ENCODE measurements around the gene CTDSPL2.
"Not testable (repeated sequence)": the region's sequence is repeated elsewhere in the genome, so short reads cannot be mapped to it uniquely, and the experiment has no call there.

CTDSPL2 gene

GRCh38 chr15:44541282-44541958 lies 114.0 kb downstream of the CTDSPL2 start:
- Histone ChIP-seq H3K4me2 (peak overlapping the region in 7 of 11 experiments; percentile 6 to 42 (median 28); a peak in 10 of 22 replicates), H3K4me3 (no peak overlapping the region), H3K27me3 (no peaks in the 10 kb centered on the region), H3K27ac (no peak overlapping the region; a peak in 1 of 22 replicates), H3K36me3 (peaks cover 22 to 83% (median 65%) of the 10 kb centered on the region in 11 experiments), H3K4me1 (peaks cover 19 to 70% (median 45%) of the 10 kb centered on the region in 10 experiments), H3K9me3 (replicated peaks in 1 of 11) (no peaks in the 10 kb centered on the region), H3K9ac (peak overlapping the region in 1 of 11 experiments; percentile 68; a peak in 2 of 22 replicates), H4K20me1 (peaks cover 58 to 93% (median 83%) of the 10 kb centered on the region in 11 experiments; a peak in 21 of 22 replicates)
- TF ChIP-seq Cebpa-rat (IDR thresholded peaks at IDR 0.05) = no peak

DNA sequence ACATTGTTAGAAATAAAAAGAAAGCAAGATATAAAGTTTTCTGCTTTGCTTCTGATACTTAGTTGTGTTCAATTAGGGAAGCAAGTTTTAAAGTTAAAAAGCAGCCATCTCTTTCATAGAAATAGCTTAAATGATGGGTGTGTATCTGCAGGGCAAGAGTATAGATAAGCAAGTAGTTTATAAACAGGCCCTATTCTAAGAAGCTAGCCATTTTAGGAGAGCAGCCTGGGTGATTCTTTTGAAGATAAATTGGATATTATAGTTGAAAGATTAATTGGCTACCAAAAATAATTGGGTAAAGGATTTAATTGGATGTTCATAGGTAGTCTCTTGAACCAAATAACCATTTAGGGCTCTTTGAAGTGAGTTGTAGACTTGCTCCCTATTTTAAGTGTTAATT lies 115.2 kb downstream of the CTDSPL2 start:
- Histone ChIP-seq H3K27me3 (no peaks in the 10 kb centered on the region), H3K4me2 (peak overlapping the region in 3 of 11 experiments; percentile 30 to 42 (median 41); a peak in 3 of 22 replicates), H3K4me1 (peaks cover 19 to 81% (median 47%) of the 10 kb centered on the region in 10 experiments)

DNA sequence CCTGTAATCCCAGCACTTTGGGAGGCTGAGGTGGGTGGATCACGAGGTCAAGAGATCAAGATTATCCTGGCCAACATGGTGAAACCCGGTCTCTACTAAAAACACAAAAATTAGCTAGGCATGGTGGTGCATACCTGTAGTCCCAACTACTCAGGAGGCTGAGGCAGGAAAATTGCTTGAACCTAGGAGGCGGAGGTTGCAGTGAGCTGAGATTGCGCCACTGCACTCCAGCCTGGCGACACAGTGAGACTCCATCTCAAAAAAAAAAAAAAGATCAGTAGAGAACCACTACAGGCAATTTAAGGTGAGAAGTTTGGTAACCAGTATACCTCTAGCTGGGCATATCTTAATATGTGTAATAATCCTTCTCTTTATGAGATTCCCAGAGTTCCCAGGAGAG lies 117.3 kb downstream of the CTDSPL2 start:
- H3K9ac ChIP-seq; H3K27ac ChIP-seq; H3K4me3 ChIP-seq; H3K9me3 ChIP-seq (replicated peaks in 1 of 11); H3K27me3 ChIP-seq: not testable (repeated sequence)
- Histone ChIP-seq H3K36me3 (peaks cover 36 to 96% (median 80%) of the 10 kb centered on the region in 11 experiments), H4K20me1 (peaks cover 89 to 100% (median 97%) of the 10 kb centered on the region in 11 experiments; a peak in 21 of 22 replicates), H3K4me2 (peak overlapping the region in 6 of 11 experiments; percentile 8 to 37 (median 22); a peak in 6 of 22 replicates), H3K4me1 (peaks cover 12 to 68% (median 33%) of the 10 kb centered on the region in 10 experiments; a peak in 17 of 20 replicates)

More for the DNA sequence above, 115.2 kb downstream of the CTDSPL2 start:
- H3K36me3 ChIP-seq = peaks cover 22 to 95% (median 74%) of the 10 kb centered on the region in 11 experiments
- H4K20me1 ChIP-seq = peaks cover 69 to 100% (median 95%) of the 10 kb centered on the region in 11 experiments; a peak in 21 of 22 replicates
- H3K27ac ChIP-seq = no peak overlapping the region
- H3K9ac ChIP-seq = peak overlapping the region in 2 of 11 experiments; percentile 9 to 68; a peak in 2 of 22 replicates
- TF ChIP-seq Cebpa-rat (IDR thresholded peaks at IDR 0.05) = no peak
- H3K4me3 ChIP-seq = no peak overlapping the region
- no peaks in the 10 kb centered on the region for H3K9me3 ChIP-seq (replicated peaks in 1 of 11)

- H3K4me1 ChIP-seq = peaks cover 5 to 60% (median 26%) of the 10 kb centered on the region in 10 experiments; a peak in 16 of 20 replicates
- H3K36me3 ChIP-seq = peaks cover 31 to 96% (median 76%) of the 10 kb centered on the region in 11 experiments
- peak overlapping the region in 4 of 11 experiments; percentile 8 to 44 (median 32); a peak in 5 of 22 replicates for H3K9ac ChIP-seq
- peak overlapping the region in 5 of 11 experiments; percentile 3 to 69 (median 46); a peak in 9 of 22 replicates for H3K4me2 ChIP-seq
- no peaks in the 10 kb centered on the region for H3K27me3 ChIP-seq
- peaks cover 94 to 100% (median 100%) of the 10 kb centered on the region in 11 experiments; a peak in 21 of 22 replicates for H4K20me1 ChIP-seq
- no peaks in the 10 kb centered on the region for H3K9me3 ChIP-seq (replicated peaks in 1 of 11)
- peak overlapping the region in 6 of 11 experiments; percentile 9 to 69 (median 54); a peak in 9 of 22 replicates for H3K27ac ChIP-seq
- no peak overlapping the region for H3K4me3 ChIP-seq
- TF ChIP-seq Cebpa-rat (IDR thresholded peaks at IDR 0.05) = no peak
Measured at GRCh38 chr15:44545913-44546802, 118.7 kb downstream of the CTDSPL2 start.

DNA sequence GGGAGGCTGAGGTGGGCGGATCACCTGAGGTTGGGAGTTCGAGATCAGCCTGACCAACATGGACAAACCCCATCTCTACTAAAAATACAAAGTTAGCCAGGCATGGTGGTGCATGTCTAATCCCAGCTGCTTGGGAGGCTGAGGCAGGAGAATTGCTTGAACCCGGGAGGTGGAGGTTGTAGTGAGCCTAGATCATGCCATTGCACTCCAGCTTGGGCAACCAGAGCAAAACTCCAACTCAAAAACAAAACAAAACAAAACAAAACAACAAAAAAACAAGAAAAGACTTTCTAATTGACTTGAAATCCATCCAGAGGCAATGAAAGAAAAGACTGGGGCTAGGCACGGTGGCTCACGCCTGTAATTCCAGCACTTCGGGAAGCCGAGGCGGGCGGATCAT lies 121.7 kb downstream of the CTDSPL2 start:
- not testable (repeated sequence) for H3K27me3 ChIP-seq; H3K9ac ChIP-seq; H3K4me3 ChIP-seq; H3K27ac ChIP-seq; H3K4me2 ChIP-seq; H3K9me3 ChIP-seq (replicated peaks in 1 of 11)
- H3K36me3 ChIP-seq = peaks cover 53 to 96% (median 76%) of the 10 kb centered on the region in 11 experiments
- peaks cover 4 to 39% (median 17%) of the 10 kb centered on the region in 10 experiments; a peak in 18 of 20 replicates for H3K4me1 ChIP-seq
- peaks cover 70 to 100% (median 98%) of the 10 kb centered on the region in 11 experiments; a peak in 21 of 22 replicates for H4K20me1 ChIP-seq

GRCh38 chr15:44550256-44550655 lies 122.8 kb downstream of the CTDSPL2 start:
- Histone ChIP-seq H3K9me3 (replicated peaks in 1 of 11) (no peaks in the 10 kb centered on the region), H3K4me2 (no peak overlapping the region), H4K20me1 (peaks cover 68 to 100% (median 94%) of the 10 kb centered on the region in 11 experiments; a peak in 21 of 22 replicates), H3K4me1 (peaks cover 5 to 28% (median 12%) of the 10 kb centered on the region in 10 experiments; a peak in 15 of 20 replicates), H3K27me3 (no peaks in the 10 kb centered on the region), H3K9ac (no peak overlapping the region), H3K36me3 (peaks cover 64 to 96% (median 77%) of the 10 kb centered on the region in 11 experiments), H3K27ac (no peak overlapping the region), H3K4me3 (no peak overlapping the region)
- no peak for TF ChIP-seq Cebpa-rat (IDR thresholded peaks at IDR 0.05)

- Histone ChIP-seq H3K4me1 (peaks cover 5 to 24% (median 10%) of the 10 kb centered on the region in 10 experiments; a peak in 15 of 20 replicates), H3K9me3 (replicated peaks in 1 of 11) (no peaks in the 10 kb centered on the region), H3K27ac (no peak overlapping the region), H3K4me2 (no peak overlapping the region), H3K36me3 (peaks cover 68 to 98% (median 81%) of the 10 kb centered on the region in 11 experiments), H3K9ac (no peak overlapping the region), H3K4me3 (no peak overlapping the region), H3K27me3 (no peaks in the 10 kb centered on the region), H4K20me1 (peaks cover 68 to 100% (median 94%) of the 10 kb centered on the region in 11 experiments; a peak in 21 of 22 replicates)
- no peak for TF ChIP-seq Cebpa-rat (IDR thresholded peaks at IDR 0.05)
Measured at GRCh38 chr15:44550734-44551133, 123.3 kb downstream of the CTDSPL2 start.

- Histone ChIP-seq H3K4me3 (no peak overlapping the region), H3K9me3 (replicated peaks in 1 of 11) (no peaks in the 10 kb centered on the region), H3K27ac (no peak overlapping the region), H3K9ac (no peak overlapping the region), H3K27me3 (no peaks in the 10 kb centered on the region), H3K4me2 (0 out of 22 replicates have a peak overlapping the region, but pooled peaks of 1 of the 11 experiments have one; percentile 2), H3K36me3 (peaks cover 95 to 100% (median 96%) of the 10 kb centered on the region in 11 experiments), H4K20me1 (peaks cover 53 to 100% (median 88%) of the 10 kb centered on the region in 11 experiments; a peak in 21 of 22 replicates), H3K4me1 (peaks cover 0 to 17% (median 3%) of the 10 kb centered on the region in 10 experiments; a peak in 6 of 20 replicates)
- TF ChIP-seq Cebpa-rat (IDR thresholded peaks at IDR 0.05) = no peak
Measured at GRCh38 chr15:44554934-44555723, 127.7 kb downstream of the CTDSPL2 start.

DNA sequence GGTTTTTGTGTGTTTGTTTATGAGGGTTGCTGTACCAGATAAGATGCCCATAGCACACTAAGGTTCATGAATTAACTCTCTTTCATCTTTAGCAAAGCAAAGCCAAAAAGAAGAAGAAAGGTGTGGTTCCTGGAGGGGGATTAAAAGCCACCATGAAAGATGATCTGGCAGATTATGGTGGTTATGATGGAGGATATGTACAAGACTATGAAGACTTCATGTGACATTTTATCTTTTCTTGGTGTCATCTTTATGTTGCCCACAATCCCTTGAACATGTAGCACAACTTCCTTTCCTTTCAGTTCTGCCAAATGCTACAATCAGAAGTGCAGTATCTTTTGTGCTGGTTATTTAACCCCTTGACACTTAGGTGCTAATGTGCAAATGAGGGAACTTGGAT lies 133.5 kb downstream of the CTDSPL2 start:
- H3K36me3 ChIP-seq = peaks cover 100% of the 10 kb centered on the region in 11 experiments
- not testable (repeated sequence) for H3K4me2 ChIP-seq, H3K4me3 ChIP-seq, H3K4me1 ChIP-seq, H3K9ac ChIP-seq, H3K27me3 ChIP-seq, H3K27ac ChIP-seq
- peaks cover 10 to 60% (median 48%) of the 10 kb centered on the region in 11 experiments; a peak in 21 of 22 replicates for H4K20me1 ChIP-seq
- H3K9me3 ChIP-seq (replicated peaks in 1 of 11) = peaks cover 24 to 35% (median 29%) of the 10 kb centered on the region in 11 experiments

Measured in BLaER1 treated with 17β-estradiol and CSF1 and Interleukin-3, amounts not matched to agents 10 nM and 100 nM (cell line).